CD14-positive monocyte (primary cell): ENCODE results near the gene TBX19. TPM values are rescaled to one million over a fixed set of nuclear protein-coding genes. Genes with fewer than 3 reads are reported as not detected.

ENCODE experiments used
- DNase-seq, 3 donors: peaks; one replicate each; pipeline ENCODE4 v3.0.0-alpha.2; 2011 to 2022
- H2AFZ ChIP-seq: 2 replicates; pipeline ENCODE4 v1.6.0; 2012; ENCODE audit warnings: mild to moderate bottlenecking, low read depth, low read length, inconsistent platforms; ENCODE audit not compliant: insufficient read depth, poor library complexity, severe bottlenecking
- H3K27ac ChIP-seq, 2 donors: 1 replicate in 1 of 2; 2 replicates in 1 of 2; pipeline ENCODE4 v1.5.1; 2012 to 2013; ENCODE audit warnings: low read length in 2 of 2, control low read depth in 1 of 2, inconsistent platforms in 1 of 2, low read depth in 1 of 2, mild to moderate bottlenecking in 1 of 2
- H3K27me3 ChIP-seq, 2 donors: one replicate each; pipeline versions ENCODE4 v1.6.0 to v1.6.1; 2011 to 2013; ENCODE audit warnings: low read length in 2 of 2; ENCODE audit not compliant: control insufficient read depth in 2 of 2, insufficient read depth in 2 of 2
- H3K36me3 ChIP-seq, 2 donors: replicated peaks in 1 of 2; 1 replicate in 1 of 2; 2 replicates in 1 of 2; pipeline versions ENCODE4 v1.5.1 to v1.6.1; 2012 to 2013; ENCODE audit warnings: low read length in 2 of 2, control low read depth in 1 of 2, inconsistent platforms in 1 of 2, mild to moderate bottlenecking in 1 of 2; ENCODE audit not compliant: insufficient read depth in 2 of 2, control insufficient read depth in 1 of 2
- H3K4me1 ChIP-seq, 2 donors: 1 replicate in 1 of 2; 2 replicates in 1 of 2; pipeline versions ENCODE4 v1.5.1 to v1.6.1; 2012 to 2013; ENCODE audit warnings: low read length in 2 of 2, control low read depth in 1 of 2, inconsistent platforms in 1 of 2, mild to moderate bottlenecking in 1 of 2, moderate library complexity in 1 of 2; ENCODE audit not compliant: insufficient read depth in 2 of 2, control insufficient read depth in 1 of 2
- H3K4me2 ChIP-seq: replicated peaks from 2 replicates; pipeline ENCODE3; 2012; ENCODE audit warnings: low read length, moderate library complexity, mild to moderate bottlenecking; ENCODE audit not compliant: poor library complexity, severe bottlenecking; ENCODE audit errors: extremely low read depth
- H3K4me3 ChIP-seq, 3 experiments: fragments of 200-600 bp in 1 of 3; sonication (generic) in 1 of 3; replicated peaks in 1 of 3; 1 replicate in 2 of 3; 2 replicates in 1 of 3; pipeline ENCODE4 v1.5.1; 2011 to 2013; ENCODE audit warnings: low read length in 3 of 3, mild to moderate bottlenecking in 3 of 3, control low read depth in 2 of 3, low read depth in 2 of 3, inconsistent platforms in 1 of 3, moderate library complexity in 1 of 3
- H3K79me2 ChIP-seq: 2 replicates; pipeline ENCODE4 v1.6.0; 2012; ENCODE audit warnings: mild to moderate bottlenecking, control low read depth, inconsistent platforms, low read length, moderate library complexity; ENCODE audit not compliant: insufficient read depth
- H3K9ac ChIP-seq: 2 replicates; pipeline ENCODE4 v1.6.0; 2017; ENCODE audit warnings: low read length, mild to moderate bottlenecking; ENCODE audit not compliant: insufficient read depth, poor library complexity, severe bottlenecking
- H3K9me3 ChIP-seq, 2 donors: replicated peaks in 1 of 2; 1 replicate in 1 of 2; 2 replicates in 1 of 2; pipeline versions ENCODE4 v1.5.1 to v1.6.1; 2012 to 2013; ENCODE audit warnings: low read length in 2 of 2, control low read depth in 1 of 2; ENCODE audit not compliant: control insufficient read depth in 1 of 2, insufficient read depth in 1 of 2
- H4K20me1 ChIP-seq: 2 replicates; pipeline ENCODE4 v1.6.0; 2012; ENCODE audit warnings: mild to moderate bottlenecking, low read length, control low read depth, moderate library complexity; ENCODE audit not compliant: insufficient read depth
- H3K27ac Mint-ChIP-seq, 7 donors: one replicate each; pipeline ENCODE4 v1.8.0; 2020; ENCODE audit warnings: mild to moderate bottlenecking in 7 of 7, mixed read lengths in 7 of 7, moderate library complexity in 6 of 7, inconsistent platforms in 2 of 7
- H3K27me3 Mint-ChIP-seq, 3 donors: one replicate each; pipeline ENCODE4 v1.8.0; 2021 to 2022; ENCODE audit warnings: low read depth in 3 of 3, mild to moderate bottlenecking in 3 of 3, mixed read lengths in 3 of 3, moderate library complexity in 3 of 3, inconsistent platforms in 1 of 3
- H3K36me3 Mint-ChIP-seq, 2 donors: one replicate each; pipeline ENCODE4 v1.8.0; 2020; ENCODE audit warnings: mixed read lengths in 2 of 2, inconsistent platforms in 1 of 2, mild to moderate bottlenecking in 1 of 2
- H3K4me1 Mint-ChIP-seq: one replicate; pipeline ENCODE4 v1.8.0; 2020; ENCODE audit warnings: mild to moderate bottlenecking, mixed read lengths
- H3K4me3 Mint-ChIP-seq, 2 donors: one replicate each; pipeline ENCODE4 v1.8.0; 2020; ENCODE audit warnings: mild to moderate bottlenecking in 2 of 2, mixed read lengths in 2 of 2, moderate library complexity in 1 of 2
- H3K9me3 Mint-ChIP-seq, 7 donors: one replicate each; pipeline ENCODE4 v1.8.0; 2020 to 2022; ENCODE audit warnings: mixed read lengths in 7 of 7, mild to moderate bottlenecking in 6 of 7, moderate library complexity in 6 of 7, inconsistent platforms in 2 of 7
- WGBS: methylation state at CpG from one replicate; pipeline ENCODE4 v1.1.5; 2013; ENCODE audit warnings: missing lambda C conversion rate; ENCODE audit not compliant: insufficient coverage; 5-methylcytosine and 5-hydroxymethylcytosine counted together
- intact Hi-C, 2 donors: fragments of 100-400 bp; cut with micrococcal nuclease; formaldehyde crosslinking; loops; one replicate each; pipeline versions ENCODE4 v1.15.0 to v1.15.1; 2023
- polyA plus RNA-seq, 3 donors: library from polyadenylated mRNA; depleted of rRNA in 1 of 3; unstranded in 2 of 3; stranded (reverse) in 1 of 3; fragments of 300-500 nt in 2 of 3; fragments of >200 nt in 1 of 3; fragmentation: Illumina TruSeq in 2 of 3; gene quantifications; 1 replicate in 2 of 3; 2 replicates in 1 of 3; pipeline ENCODE4 v1.2.3, GENCODE V29; 2012 to 2021
- small RNA-seq: library from RNA; depleted of rRNA; stranded (forward); fragments of <200 nt; gene quantifications from one replicate; pipeline ENCODE3, GENCODE V24; 2012; ENCODE audit warnings: low read depth; ENCODE audit not compliant: insufficient read length
- TF ChIP-seq, protein P1 (sequence below): fragments of 200-600 bp; IDR thresholded peaks from one replicate; pipeline ENCODE4 v1.8.0; 2022; ENCODE audit warnings: antibody characterized with exemption, mild to moderate bottlenecking

Gene TBX19
- polyA plus RNA-seq, 3 donors = 0.65 to 7.6 (median 1.6) TPM

GRCh38 chr1:168362991-168363390 lies 82.3 kb downstream of the TBX19 start:
- Mint-ChIP-seq H3K4me1 (peaks cover 1% of the 10 kb centered on the region), H3K27me3 (peaks cover 4 to 7% (median 6%) of the 10 kb centered on the region in 3 donors), H3K36me3 (no peaks in the 10 kb centered on the region), H3K9me3 (peaks cover 0 to 3% (median 0%) of the 10 kb centered on the region in 7 donors), H3K4me3 (no peak overlapping the region), H3K27ac (no peak overlapping the region)
- whole genome bisulfite sequencing = 0% methylated on average over 1 of the region's 4 CpGs
- TF ChIP-seq, protein P1, sequence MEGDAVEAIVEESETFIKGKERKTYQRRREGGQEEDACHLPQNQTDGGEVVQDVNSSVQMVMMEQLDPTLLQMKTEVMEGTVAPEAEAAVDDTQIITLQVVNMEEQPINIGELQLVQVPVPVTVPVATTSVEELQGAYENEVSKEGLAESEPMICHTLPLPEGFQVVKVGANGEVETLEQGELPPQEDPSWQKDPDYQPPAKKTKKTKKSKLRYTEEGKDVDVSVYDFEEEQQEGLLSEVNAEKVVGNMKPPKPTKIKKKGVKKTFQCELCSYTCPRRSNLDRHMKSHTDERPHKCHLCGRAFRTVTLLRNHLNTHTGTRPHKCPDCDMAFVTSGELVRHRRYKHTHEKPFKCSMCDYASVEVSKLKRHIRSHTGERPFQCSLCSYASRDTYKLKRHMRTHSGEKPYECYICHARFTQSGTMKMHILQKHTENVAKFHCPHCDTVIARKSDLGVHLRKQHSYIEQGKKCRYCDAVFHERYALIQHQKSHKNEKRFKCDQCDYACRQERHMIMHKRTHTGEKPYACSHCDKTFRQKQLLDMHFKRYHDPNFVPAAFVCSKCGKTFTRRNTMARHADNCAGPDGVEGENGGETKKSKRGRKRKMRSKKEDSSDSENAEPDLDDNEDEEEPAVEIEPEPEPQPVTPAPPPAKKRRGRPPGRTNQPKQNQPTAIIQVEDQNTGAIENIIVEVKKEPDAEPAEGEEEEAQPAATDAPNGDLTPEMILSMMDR = no peak
- Histone ChIP-seq H3K4me3 (no peak overlapping the region), H3K9ac (no peak overlapping the region), H3K4me1 (no peaks in the 10 kb centered on the region), H3K36me3 (no peaks in the 10 kb centered on the region), H3K27me3 (no peaks in the 10 kb centered on the region), H4K20me1 (no peaks in the 10 kb centered on the region), H3K9me3 (no peaks in the 10 kb centered on the region), H3K27ac (no peak overlapping the region), H2AFZ (no peak overlapping the region), H3K79me2 (no peaks in the 10 kb centered on the region), H3K4me2 (no peak overlapping the region)
- no peak for DNase-seq
- intact Hi-C loops = no loop called here

Small RNA genes within 50 kb of the gene (small RNA-seq; reads per million reads assigned to genes)
- gene RNU6-1310P = not detected

Other genes starting within 250 kb of the TBX19 start
- gene GPR161, start 143.9 kb upstream of the TBX19 start, polyA plus RNA-seq = under 1 TPM in 1 of 3 donors, not detected in 2; 0.65 TPM
- gene TIPRL, start 101.9 kb upstream of the TBX19 start, polyA plus RNA-seq = 10 to 100 TPM in 2 of 3 donors, 1 to 10 TPM in 1; 8.7 to 35.0 (median 30.2) TPM
- 10 to 100 TPM; 23.7 to 46.6 (median 34.9) TPM for gene SFT2D2, start 54.9 kb upstream of the TBX19 start, polyA plus RNA-seq